ENCODE measurements around the gene CDCA3. TPM values are rescaled to one million over a fixed set of nuclear protein-coding genes. Genes with fewer than 3 reads are reported as not detected.
A peak's percentile ranks its signal among the peaks of the same experiment; 100 is the strongest.
"Not testable (repeated sequence)": the region's sequence is repeated elsewhere in the genome, so short reads cannot be mapped to it uniquely, and the experiment has no call there.

CDCA3 gene
- total RNA-seq, 4 donors from 2014 or later, result 1.1 to 5.9 (median 1.4) TPM

DNA sequence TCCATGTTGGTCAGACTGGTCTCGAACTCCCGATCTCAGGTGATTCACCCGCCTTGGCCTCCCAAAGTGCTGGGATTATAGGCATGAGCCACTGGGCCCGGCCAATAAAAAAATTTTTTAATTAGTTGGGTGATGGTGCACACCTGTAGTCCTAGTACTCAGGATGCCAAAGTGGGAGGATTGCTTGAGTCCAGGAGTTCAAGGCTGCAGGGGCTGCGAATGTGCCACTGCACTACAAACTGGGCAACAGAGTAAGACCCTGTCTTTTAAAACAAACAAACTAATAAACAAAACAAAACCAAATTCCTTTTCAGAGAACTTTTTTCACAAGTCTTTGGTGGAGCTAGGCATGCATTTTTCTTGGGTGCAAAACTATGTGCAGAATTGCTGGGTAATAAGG lies 32.2 kb upstream of the CDCA3 start:
- no peak overlapping the region for H3K27ac ChIP-seq
- H3K4me1 ChIP-seq, result no peaks in the 10 kb centered on the region
- 95% methylated on average over 5 of the region's 5 CpGs; no CpG with 5 or more reads in 1 of the 2 donors for WGBS, 2 donors (ENCODE audit: low coverage in 1 of 2)
- no peaks in the 10 kb centered on the region for H3K9me3 ChIP-seq
- no peaks in the 10 kb centered on the region for H3K27me3 ChIP-seq
- TF ChIP-seq POLR2A (IDR thresholded peaks at IDR 0.05) (no peak), EP300 (IDR thresholded peaks at IDR 0.05) (no peak), POLR2AphosphoS5 (IDR thresholded peaks at IDR 0.05) (no peak)
- TF ChIP-seq, protein P1, sequence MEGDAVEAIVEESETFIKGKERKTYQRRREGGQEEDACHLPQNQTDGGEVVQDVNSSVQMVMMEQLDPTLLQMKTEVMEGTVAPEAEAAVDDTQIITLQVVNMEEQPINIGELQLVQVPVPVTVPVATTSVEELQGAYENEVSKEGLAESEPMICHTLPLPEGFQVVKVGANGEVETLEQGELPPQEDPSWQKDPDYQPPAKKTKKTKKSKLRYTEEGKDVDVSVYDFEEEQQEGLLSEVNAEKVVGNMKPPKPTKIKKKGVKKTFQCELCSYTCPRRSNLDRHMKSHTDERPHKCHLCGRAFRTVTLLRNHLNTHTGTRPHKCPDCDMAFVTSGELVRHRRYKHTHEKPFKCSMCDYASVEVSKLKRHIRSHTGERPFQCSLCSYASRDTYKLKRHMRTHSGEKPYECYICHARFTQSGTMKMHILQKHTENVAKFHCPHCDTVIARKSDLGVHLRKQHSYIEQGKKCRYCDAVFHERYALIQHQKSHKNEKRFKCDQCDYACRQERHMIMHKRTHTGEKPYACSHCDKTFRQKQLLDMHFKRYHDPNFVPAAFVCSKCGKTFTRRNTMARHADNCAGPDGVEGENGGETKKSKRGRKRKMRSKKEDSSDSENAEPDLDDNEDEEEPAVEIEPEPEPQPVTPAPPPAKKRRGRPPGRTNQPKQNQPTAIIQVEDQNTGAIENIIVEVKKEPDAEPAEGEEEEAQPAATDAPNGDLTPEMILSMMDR (IDR thresholded peaks at IDR 0.05), result no peak
- peaks cover 0 to 36% of the 10 kb centered on the region in 2 donors for H3K36me3 ChIP-seq
- H3K4me3 ChIP-seq, result no peak overlapping the region
- ATAC-seq, result no peak

DNA sequence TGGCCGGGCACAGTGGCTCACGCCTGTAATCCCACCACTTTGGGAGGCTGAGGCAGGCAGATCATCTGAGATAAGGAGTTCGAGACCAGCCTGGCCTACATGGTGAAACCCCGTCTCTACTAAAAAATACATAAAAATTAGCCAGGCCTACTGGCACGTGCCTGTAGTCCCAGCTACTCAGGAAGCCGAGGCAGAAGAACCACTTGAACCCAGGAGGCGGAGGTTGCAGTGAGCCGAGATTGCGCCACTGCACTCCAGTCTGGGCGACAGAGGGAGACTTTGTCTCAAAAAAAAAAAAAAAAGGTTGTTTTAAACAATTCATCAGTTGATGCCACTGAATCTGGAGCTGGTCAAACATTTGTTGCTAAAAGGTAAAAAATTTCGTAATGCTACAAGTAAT lies 28.7 kb upstream of the CDCA3 start:
- ATAC-seq, H3K4me1 ChIP-seq, H3K4me3 ChIP-seq, H3K9me3 ChIP-seq, H3K27me3 ChIP-seq, H3K27ac ChIP-seq: not testable (repeated sequence)
- 73 to 93% methylated on average over 3 to 5 of the region's 11 CpGs for WGBS, 2 donors (ENCODE audit: low coverage in 1 of 2)
- peaks cover 0 to 32% of the 10 kb centered on the region in 2 donors for H3K36me3 ChIP-seq

DNA sequence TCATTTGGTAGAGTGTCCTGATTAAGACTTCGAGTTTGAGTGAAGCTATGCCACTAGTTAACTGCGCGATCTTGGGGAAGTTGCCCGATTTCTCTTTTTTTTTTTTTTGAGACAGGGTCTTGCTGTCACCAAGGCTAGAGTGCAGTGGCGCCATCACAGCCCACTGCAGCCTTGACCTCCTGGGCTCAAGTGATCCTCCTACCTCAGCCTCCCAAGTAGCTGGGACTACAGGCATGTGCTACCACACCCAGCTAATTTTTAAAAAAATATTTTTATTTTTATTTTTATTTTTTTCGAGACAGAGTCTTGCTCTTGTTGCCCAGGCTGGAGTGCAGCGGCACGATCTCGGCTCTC lies 22.9 kb upstream of the CDCA3 start:
- not testable (repeated sequence) for H3K27me3 ChIP-seq, ATAC-seq, H3K9me3 ChIP-seq
- Histone ChIP-seq H3K36me3 (peaks cover 0 to 30% of the 10 kb centered on the region in 2 donors), H3K4me3 (peak overlapping the region; percentile 50 to 84), H3K4me1 (peaks cover 0 to 52% (median 24%) of the 10 kb centered on the region in 3 donors), H3K27ac (peak overlapping the region; percentile 41 to 94 (median 87))
- 43 to 44% methylated on average over 8 to 9 of the region's 9 CpGs for WGBS, 2 donors (ENCODE audit: low coverage in 1 of 2)

DNA sequence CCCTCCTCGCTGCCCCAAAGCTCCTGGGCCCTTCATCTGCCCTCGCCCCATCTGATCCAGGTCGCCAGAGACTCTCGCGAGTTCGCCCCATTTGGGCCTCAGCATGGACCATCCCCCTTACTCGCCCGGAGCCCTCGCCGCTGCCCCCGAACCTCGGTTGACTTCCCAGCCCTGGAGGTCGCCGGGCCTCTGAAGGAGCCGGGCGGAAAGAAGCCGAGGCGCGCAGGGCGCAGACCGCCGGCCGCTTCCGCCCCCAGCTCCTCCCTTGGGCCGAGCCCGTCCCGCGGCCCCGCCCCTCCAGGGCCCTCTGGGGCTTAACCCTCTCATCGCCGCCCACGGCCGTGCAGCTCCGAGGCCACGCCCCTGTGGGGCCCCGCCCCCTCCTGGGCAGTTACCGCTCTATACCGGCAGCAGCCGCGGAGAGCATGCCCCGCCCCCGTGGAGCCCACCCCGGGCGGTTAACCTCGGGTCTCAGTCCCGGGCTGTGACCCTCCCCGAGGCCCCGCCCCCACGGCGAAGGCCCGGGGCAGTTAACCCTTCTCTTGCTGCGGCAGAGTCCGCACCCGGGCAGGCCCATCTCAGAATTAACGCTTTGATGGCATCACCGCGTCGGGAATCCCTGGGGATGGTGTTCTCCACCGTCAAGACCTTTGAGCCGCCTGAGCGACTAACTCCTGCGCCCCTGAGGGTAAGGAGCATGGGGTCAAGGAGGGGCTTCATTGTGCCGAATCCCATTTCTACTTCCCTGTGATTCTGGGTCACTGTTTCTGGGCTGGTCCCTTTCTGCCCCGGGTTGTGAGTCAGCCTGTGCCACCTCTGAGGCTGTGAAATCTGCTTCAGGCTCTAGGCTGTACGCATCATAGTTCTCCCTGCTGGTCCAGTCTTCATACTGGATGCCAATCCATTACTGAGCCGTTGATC lies 22.3 kb upstream of the CDCA3 start, which contains the start of gene SPSB2:
TSS of gene SPSB2 (minus strand) at position 210 of the 921 bp plus-strand sequence. CDS start 402 bp downstream, outside the sequence.
- Histone ChIP-seq H3K36me3 (peaks cover 0 to 34% of the 10 kb centered on the region in 2 donors), H3K4me1 (peaks cover 0 to 58% (median 30%) of the 10 kb centered on the region in 3 donors), H3K4me3 (peak within 1 kb of the TSS; percentile 50 to 84), H3K27me3 (no peaks in the 10 kb centered on the region), H3K9me3 (no peaks in the 10 kb centered on the region), H3K27ac (peak within 1 kb of the TSS; percentile 41 to 94 (median 87))
- ATAC-seq, result peak; percentile 91
- WGBS, 2 donors (ENCODE audit: low coverage in 1 of 2), result 0% methylated on average over 6 of the region's 66 CpGs; no CpG with 5 or more reads in 1 of the 2 donors
- TF ChIP-seq POLR2AphosphoS5 (IDR thresholded peaks at IDR 0.05), result peak; percentile 54
- TF ChIP-seq POLR2A (IDR thresholded peaks at IDR 0.05), result peak; percentile 58 to 66
- TF ChIP-seq, protein P1 (IDR thresholded peaks at IDR 0.05), result peak in 1 of 4 experiments; percentile 31
- no peak for TF ChIP-seq EP300 (IDR thresholded peaks at IDR 0.05)

DNA sequence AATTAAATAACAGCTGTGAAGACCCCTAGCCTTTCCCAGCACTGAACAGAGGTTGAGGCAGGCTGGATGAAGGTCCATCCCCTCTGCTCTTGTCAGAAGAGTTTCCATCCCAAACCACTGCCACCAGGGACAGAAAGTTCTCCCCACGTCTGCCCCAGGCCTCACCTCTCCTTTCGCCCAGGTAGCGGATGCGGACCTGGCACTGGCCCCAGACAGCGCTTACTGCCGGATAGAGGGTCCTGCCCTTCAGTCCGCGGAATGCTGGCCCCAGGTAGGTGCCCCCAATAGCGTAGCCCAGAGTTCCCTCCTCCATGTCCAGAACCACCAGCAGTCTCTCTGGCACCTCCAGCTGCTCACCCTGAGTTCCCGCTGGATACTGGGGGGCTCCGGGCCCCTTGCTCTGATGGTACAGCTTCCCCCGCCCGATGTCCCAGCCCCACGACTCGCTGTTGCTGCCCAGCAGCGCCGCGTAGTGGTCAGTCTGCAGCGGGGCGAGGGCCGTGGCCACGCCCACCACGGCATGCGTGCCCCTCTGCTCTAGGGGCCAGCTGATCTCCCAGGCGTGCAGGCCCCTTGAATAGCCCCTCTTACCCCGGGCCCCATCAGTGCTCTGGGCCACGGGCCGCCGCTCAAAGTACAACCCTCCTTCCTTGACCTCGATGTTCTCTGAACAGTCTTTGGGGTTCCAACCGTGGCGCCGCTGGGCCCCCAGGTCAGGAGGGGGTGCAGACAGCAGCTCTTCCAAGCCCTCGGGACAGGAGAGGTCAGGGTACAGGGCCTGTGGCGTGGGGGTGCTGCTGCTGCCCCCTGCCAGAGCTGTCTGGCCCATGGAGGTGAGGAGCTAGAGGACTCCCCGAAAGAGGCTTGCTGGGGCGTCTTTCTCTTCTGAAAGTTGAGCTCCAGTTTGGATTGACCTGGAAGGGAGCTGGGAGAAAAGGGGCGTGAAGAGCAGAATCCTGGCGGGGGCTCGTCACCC lies 21.3 kb upstream of the CDCA3 start:
- H3K4me1 ChIP-seq, result peaks cover 0 to 63% (median 33%) of the 10 kb centered on the region in 3 donors
- H3K9me3 ChIP-seq, result no peaks in the 10 kb centered on the region
- H3K27me3 ChIP-seq, result no peaks in the 10 kb centered on the region
- H3K36me3 ChIP-seq, result peaks cover 0 to 34% of the 10 kb centered on the region in 2 donors
- peak overlapping the region; percentile 41 to 94 (median 87) for H3K27ac ChIP-seq
- 0% methylated on average over 8 to 14 of the region's 40 CpGs for WGBS, 2 donors (ENCODE audit: low coverage in 1 of 2)
- TF ChIP-seq, protein P1 (IDR thresholded peaks at IDR 0.05), result peak in 3 of 4 experiments; percentile 88 to 96 (median 91)
- TF ChIP-seq EP300 (IDR thresholded peaks at IDR 0.05) (no peak), POLR2A (IDR thresholded peaks at IDR 0.05) (peak in 1 of 2 donors; percentile 18), POLR2AphosphoS5 (IDR thresholded peaks at IDR 0.05) (peak; percentile 66)
- peak overlapping the region; percentile 50 to 84 for H3K4me3 ChIP-seq
- ATAC-seq, result peak; percentile 65

Data from gastroesophageal sphincter (tissue), 4 donors.